Measurements from ENCODE around the gene TAF5L.

Gene TAF5L

GRCh38 chr1:229625915-229626831 is at the start of gene TAF5L, which contains the start of gene URB2:
TAF5L (minus strand) TSS chr1:229626122; CDS start chr1:229614482, 11,640 bp downstream.
URB2 (plus strand) TSS chr1:229626247; CDS start chr1:229627634, 1,387 bp downstream.
- DNase-seq = peak; percentile 87

- no peak for DNase-seq
These were observed 49.5 kb upstream of the TAF5L start for GRCh38 chr1:229675396-229675795.

- no peak for DNase-seq
These were observed 48.1 kb upstream of the TAF5L start for GRCh38 chr1:229674042-229674441.

DNA sequence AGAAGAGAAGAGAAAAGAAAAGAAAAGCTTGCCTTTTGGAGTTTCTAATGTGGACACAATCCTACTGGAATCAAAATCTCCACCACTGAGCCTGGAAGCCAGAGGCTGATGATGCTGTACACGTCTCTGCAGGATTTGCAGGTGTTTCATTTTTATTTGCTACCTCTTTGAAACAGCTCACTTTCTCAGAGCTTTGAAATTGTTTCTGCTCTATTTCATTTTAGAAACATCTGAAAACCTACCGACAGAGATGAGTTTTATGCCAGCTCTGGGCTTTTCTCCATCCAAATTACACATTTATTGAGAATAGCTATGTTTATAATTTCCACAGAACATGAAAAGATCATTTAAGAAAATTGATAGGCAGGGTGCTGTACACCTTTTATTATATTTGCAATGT is 46.3 kb upstream of the TAF5L start:
- no peak for DNase-seq

GRCh38 chr1:229671310-229671709 is 45.4 kb upstream of the TAF5L start:
- DNase-seq = no peak

DNA sequence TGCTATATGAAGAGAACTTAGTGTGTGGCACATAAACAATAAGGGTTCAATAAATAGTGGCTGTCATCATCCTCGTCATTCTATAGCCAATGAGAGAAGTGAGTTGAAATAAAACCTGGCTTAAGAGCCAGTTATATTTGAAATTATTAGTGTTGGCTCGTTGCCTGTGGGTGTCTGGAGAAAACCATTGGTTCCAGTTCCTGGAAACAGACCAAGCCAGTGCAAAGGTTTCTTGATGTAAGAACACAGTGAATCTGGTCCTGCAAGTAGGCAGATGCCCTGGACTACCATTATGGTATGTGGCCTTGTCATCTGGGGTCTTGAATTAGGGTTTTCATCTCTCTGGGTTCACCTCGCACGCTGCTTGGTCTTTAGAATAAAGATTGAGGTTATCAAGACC is 43.4 kb upstream of the TAF5L start:
- DNase-seq = no peak

DNA sequence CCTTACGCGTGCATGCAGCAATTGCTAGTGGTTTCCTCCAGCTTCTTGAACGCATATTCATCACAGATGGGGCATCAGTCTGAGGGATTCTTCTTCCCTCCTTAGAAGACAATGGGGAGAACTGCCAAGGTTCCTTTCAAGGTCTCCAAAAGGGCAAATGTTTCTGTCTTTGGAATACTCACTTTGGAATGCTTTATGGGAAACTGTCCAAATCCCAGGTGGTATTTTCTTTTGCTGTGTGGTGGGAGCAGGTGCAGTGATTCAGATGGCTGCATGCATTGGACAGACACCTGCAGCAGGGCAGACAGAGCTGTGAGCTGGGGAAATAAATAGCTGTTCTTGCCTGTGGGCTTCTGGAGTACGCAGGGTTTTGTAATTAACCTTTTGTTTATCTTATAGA is 40.7 kb upstream of the TAF5L start:
- no peak for DNase-seq

DNA sequence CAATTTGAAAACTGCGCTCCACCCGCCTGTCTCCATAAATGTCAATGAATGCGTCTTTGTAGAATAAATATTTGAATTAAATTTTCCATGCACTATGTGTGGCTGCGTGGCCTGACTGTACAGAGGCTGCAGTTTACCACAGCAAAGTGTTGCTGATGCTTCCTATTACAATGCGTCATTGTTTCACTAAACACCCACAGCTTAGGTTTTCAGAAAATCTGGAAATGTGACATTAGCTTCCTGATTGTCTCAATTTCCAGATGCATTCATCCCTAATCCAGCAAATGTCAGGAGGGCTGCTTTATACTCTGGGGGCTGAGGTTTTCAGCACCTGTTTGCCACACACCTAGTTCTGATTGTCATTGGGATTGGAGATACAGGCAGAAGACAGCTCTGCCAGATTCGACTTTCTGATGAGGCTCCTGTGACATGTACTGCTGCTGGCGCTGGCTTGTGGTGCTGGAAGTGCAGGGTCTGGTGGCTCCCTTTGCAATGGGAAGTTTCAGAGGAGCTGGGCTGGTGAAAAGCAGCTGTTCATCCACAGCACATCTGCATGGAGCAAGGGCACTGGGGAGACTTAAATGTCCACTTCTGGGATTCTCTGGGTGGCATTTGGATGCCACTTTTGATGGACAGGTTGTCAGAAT is 40.1 kb upstream of the TAF5L start:
- DNase-seq = no peak

GRCh38 chr1:229664133-229664689 is 38.3 kb upstream of the TAF5L start:
- DNase-seq = peak; percentile 59

DNA sequence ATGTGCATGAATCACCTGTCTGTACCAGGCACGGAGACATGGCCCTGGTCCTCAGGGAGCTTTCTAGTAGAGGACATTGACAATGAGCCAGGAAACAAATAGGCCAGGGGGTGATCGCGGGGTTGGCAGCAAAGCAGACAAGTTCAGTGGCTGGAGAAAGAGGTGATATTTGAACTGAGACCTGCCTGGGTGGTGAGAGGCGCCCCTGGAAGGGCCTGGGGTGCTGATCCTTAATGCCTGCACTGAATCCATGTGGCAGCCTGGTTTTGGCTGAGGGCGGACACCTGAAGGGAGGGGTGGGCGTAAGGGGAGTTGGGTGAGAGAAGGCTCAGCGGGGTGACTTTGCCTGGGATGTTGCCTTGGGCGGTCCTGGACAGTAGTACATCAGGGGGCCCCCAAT is 36.0 kb upstream of the TAF5L start:
- DNase-seq = no peak

DNA sequence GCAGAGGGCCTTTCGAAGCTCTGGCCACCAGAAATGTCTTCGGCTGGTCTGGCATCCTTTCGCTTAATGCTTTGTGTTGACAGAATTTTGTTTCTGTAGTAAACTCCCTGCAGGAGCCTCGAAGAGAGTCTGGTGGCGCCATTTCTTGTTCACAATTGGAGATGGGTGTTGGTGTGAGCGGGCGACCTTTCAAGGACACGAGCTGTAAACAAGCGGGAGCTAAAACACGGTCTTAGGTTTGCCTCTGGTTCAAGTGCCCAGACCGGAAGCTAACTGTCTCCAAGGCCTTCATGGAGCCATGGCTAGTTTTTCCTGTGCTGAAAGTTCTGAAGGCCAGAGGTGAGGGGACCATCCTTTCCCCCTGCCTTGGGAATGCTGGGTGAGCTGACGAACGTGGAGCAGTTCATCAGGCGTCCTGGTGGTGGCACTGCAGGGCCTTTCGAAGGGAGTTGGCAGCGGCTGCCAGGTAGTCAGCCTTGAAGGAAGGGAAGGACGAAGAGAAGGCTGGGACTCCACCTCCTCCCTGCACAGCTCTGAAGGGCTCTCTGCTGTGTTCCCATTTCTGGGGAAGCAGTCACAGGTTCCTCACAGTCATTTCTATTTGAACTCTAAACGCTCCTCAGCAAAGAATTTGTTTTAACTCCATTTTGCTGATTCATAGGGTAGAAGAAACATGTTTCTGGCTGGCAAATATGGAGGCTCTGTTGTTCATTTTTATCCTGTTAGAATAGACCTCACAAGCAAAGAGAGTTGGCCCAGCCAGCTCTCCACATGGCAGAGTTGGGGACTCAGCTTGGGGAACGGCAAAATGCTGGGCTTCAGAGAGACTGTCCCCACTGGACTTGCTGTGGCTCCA is 35.3 kb upstream of the TAF5L start:
- DNase-seq = peak; percentile 60

- DNase-seq = no peak
These were observed 32.3 kb upstream of the TAF5L start for GRCh38 chr1:229657993-229658755.

DNA sequence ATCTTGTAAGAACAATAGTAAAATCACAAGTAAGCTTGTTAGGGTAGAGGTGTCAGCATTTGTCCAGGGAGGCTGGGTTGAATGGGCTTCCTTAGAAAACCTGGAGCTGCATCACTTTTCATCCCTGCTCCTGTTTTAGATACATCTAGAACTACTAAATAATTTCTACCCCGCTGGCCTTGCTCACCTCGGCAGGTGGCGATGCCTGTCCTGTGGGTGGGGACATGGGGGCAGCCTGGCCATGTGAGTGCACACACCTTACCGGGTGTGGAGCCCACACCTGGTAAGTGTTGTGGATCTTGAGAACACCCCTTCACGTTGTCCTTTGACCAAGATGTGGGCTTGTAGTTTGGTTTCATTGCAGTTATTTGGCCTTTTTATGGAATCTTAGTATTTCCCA is 29.9 kb upstream of the TAF5L start:
- no peak for DNase-seq

DNA sequence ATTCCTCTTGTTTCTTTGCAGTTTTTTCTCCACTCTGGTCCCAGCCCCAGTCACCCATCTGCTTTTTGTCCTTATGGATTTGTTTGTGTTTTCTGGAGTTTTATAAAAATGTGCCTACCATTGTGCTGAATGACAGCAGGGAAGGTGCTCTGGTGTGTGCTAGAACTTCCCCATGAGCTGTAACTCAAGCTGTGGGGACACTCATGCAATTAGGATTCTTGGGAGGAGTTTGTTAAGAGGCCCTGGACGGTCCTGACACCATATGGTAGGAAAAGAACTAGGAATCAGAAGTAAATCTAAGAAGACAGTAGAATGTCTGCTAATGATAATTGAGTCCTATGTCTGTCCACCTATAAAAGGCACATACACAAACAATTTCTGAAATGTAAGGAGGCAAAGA is 27.5 kb upstream of the TAF5L start:
- DNase-seq = no peak

DNA sequence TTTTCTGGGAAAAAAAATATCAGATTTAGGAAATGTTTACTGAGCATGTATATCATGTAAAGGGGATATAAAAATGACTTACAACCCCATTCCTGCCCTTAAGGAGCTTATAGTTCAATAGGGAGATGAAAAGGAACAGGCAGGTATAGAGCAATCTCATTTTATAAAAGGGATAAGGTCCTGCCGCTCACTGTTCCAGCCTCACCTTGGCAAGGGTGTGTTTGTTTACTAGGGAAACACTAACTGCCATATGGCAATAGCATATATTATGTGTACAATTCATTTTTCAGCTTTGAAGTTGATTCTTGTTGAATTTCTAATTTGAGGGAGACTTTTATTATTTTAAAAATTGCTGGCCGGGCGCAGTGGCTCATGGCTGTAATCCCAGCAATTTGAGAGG is 25.6 kb upstream of the TAF5L start:
- no peak for DNase-seq

DNA sequence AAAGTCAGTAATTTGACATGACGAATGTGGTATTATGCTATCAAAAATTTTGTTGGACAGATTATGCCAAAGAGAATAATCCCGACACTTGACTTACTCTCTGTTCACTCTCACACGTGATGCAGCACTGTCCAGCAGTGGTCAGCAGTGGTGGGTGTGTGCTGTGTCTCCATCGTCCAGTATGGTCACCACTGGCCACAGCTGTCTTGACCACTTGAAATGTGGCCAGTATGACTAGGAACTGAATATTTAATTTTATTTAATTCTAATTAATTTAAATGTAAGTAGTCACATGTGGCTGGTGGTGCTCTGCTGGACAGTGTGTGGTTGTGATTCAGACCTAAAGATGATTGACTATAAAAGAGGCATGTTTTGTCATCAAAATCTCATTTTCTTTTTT is 24.1 kb upstream of the TAF5L start:
- no peak for DNase-seq

DNA sequence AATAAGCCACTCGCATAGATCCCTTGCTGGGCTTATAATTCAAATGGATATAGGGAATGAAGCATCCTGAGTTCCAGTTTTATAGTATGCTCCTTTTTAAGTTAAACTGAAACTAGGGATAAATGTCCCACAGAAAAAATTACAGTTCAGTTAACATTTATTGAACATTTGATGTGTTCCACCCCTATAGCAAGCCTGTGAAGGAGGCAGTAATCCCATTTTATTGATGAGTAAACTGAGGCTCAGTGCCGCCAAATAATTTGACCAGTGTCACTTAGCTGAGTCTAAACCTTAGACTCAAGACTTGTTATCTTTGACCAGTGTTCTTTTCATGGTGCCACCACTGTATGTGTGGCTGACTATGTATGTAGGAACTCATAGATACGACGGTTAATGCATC is 22.5 kb upstream of the TAF5L start:
- DNase-seq = no peak

DNA sequence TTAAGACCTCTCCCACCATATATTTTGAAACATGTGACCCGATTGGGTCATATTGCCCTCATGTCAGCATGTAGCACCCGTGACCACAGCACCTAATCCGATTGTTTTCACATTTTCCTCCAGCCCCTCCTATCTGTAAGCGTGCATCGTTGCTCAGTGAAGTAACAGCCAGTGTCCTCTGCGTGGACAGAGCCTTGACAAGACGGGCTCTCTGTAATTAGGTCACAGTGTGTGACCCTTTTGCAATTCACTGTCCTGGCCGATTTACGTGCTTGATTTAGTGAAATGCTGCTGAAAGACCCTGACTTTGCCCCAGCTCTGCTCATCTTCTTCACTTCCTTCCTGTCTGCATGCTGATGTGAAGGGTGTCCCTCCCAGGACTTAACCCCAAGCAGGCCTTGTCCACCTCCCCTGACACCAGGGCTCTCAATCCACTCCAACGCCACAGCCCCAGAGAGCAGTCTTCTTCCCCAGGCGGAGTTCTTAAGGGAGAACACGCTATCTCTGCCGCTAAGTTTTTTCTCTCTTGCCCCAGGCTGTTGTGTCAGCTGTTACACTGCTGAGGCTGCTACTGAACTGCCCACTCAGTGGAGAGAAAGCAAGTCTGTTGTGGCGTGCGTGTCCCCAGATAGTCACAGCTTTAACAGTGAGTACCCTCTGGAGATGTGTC is 19.5 kb upstream of the TAF5L start:
- DNase-seq = no peak

DNA sequence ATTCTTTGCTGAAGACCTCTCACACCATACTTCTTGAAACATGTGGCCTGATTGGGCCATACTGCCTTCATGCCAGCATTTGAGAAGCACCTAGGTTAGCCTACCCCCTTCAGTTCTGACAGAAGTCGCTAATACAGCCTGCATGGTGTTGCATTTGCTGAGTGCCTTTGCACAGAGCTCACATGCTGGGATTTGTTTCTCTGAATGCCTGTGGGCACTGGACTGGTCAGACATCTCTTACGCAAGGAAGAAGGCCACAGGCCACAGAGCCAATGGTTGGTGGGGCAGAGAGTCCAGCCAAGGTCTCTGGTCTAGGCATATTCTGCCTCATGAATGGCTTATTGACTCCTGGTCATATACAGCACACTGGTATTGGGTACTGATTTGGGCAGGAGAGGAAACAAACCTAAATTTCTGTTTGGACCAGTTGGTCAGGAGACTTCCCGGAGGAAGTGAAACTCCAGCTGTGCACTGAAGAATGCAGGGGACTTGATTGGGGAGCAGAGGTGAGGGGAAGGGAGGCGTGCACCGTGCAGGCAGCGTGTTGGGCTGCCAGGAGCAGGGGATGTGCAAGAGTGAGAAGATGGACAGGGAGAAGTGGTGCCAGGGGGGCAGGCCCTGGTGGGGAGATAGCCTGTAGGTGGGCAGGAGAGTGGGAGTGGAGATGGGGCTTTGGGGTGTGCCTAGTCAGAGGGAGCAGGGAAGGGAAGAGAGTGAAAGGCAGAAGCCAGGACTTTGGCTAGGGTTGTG is 18.2 kb upstream of the TAF5L start:
- peak; percentile 21 for DNase-seq

DNA sequence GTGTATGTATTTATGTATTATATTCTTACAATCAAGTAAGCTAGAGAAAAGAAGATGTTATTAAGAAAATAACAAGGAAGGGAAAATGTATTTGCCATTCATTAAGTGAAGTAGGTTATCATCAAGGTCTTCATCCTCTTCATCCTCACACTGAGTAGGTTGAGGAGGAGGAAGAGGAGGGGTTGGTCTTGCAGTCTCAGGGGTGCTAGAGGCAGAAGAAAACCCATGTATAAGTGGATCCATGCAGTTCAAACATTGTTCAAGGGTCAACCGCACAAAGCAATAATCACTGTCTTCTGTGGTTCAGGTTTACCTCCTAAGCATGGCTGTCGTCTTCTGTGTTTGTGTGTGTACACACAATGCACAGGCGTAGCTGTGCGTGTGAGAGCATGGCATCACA is 17.0 kb upstream of the TAF5L start:
- DNase-seq = no peak

DNA sequence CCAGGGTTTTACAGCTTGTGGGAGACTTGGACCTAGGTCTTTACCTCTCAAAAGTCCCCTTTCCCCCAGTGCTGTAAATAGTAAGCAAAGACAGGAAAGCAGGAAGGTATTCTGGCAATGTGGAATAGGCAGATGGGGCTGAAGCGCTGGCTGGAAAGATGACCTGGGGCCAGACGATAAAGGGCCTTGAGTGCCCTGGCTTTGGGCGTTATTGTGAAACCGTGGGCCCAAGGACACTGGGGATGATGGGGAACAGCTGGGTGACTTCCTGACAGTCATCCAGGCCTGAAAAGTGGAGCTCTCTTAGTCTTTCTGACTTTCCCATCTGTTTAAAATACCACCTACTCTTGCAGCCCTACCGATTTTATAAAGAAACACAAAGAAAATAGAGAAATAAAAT is 16.5 kb upstream of the TAF5L start:
- no peak for DNase-seq
